HCT116 (cell line): ENCODE data around the gene AFTPH. TPM values are rescaled to one million over a fixed set of nuclear protein-coding genes. Genes with fewer than 3 reads are reported as not detected.

Source experiments
- ATAC-seq: fragments of 200-7000 bp; cut with Tn5 transposase; 2 replicates; pipeline ENCODE4 v1.9.1; 2020; ENCODE audit warnings: mild to moderate bottlenecking, moderate library complexity
- BruUV-seq: library from RNA; stranded (reverse); fragments of 400-500 nt; replicated peaks from 2 replicates; lab custom pipeline; 2021; lab: Mats Ljungman, UMichigan
- CTCF ChIA-PET: fragments of 300-600 bp; sonication (Branson Sonifier 250); formaldehyde crosslinking; loops from one replicate; lab custom pipeline; 2021; ENCODE audit warnings: antibody characterized with exemption; lab: Charles Lee
- POLR2A ChIA-PET: fragments of 300-600, 350-600 bp; sonication (Branson Sonifier 250); formaldehyde crosslinking; loops from one replicate; lab custom pipeline; 2021; ENCODE audit warnings: antibody characterized with exemption; lab: Charles Lee
- RAD21 ChIA-PET, 2 experiments: fragments of 300-600 bp; sonication (Branson Sonifier 250); formaldehyde crosslinking; loops; one replicate each; lab custom pipeline; 2023; ENCODE audit warnings: low total read pairs in 2 of 2; ENCODE audit not compliant: uncharacterized antibody in 2 of 2, unreplicated experiment in 2 of 2, low non-redundant PET in 1 of 2; lab: Charles Lee
- DNase-seq: peaks from one replicate; pipeline ENCODE4 v3.0.0-alpha.2; 2010; ENCODE audit warnings: low read depth, low spot score
- H2AFZ ChIP-seq: fragments of 200-600 bp; shearing (Covaris generic), sonication (generic); 2 replicates; pipeline ENCODE4 v1.6.1; 2017; ENCODE audit warnings: low read depth, mixed run types, mixed read lengths, antibody characterized with exemption, low read length; ENCODE audit not compliant: poor library complexity, severe bottlenecking
- H3K27ac ChIP-seq: 2 replicates; pipeline ENCODE4 v1.5.1; 2012; ENCODE audit warnings: low read depth, low read length
- H3K27me3 ChIP-seq: fragments of 200-600 bp; sonication (generic); 2 replicates; pipeline ENCODE4 v1.6.1; 2016; ENCODE audit warnings: mixed run types, low read length, mixed read lengths; ENCODE audit not compliant: insufficient read depth
- H3K36me3 ChIP-seq, 2 experiments: fragments of 200-500 bp in 1 of 2; fragments of 200-600 bp in 1 of 2; sonication (Bioruptor generic) in 1 of 2; sonication (generic) in 1 of 2; 2 replicates each; pipeline versions ENCODE4 v1.5.1 to v1.6.1; 2014 to 2016; ENCODE audit warnings: low read length in 2 of 2, inconsistent platforms in 1 of 2, mixed read lengths in 1 of 2, mixed run types in 1 of 2; ENCODE audit not compliant: insufficient read depth in 2 of 2, control insufficient read depth in 1 of 2
- H3K4me1 ChIP-seq, 2 experiments: fragments of 200-600 bp in 1 of 2; sonication (generic) in 1 of 2; 2 replicates each; pipeline versions ENCODE4 v1.5.1 to v1.6.1; 2012 to 2017; ENCODE audit warnings: low read length in 2 of 2, inconsistent platforms in 1 of 2, mild to moderate bottlenecking in 1 of 2, mixed read lengths in 1 of 2, mixed run types in 1 of 2, moderate library complexity in 1 of 2; ENCODE audit not compliant: insufficient read depth in 2 of 2, control insufficient read depth in 1 of 2
- H3K4me2 ChIP-seq: fragments of 200-600 bp; sonication (generic); 2 replicates; pipeline ENCODE4 v1.6.1; 2017; ENCODE audit warnings: mixed run types, low read length, mixed read lengths
- H3K4me3 ChIP-seq, 2 experiments: fragments of 200-600 bp in 1 of 2; sonication (generic) in 1 of 2; replicated peaks in 1 of 2; 2 replicates each; pipeline ENCODE4 v1.5.1; 2011 to 2016; ENCODE audit warnings: low read length in 2 of 2, control low read depth in 1 of 2, low read depth in 1 of 2, mild to moderate bottlenecking in 1 of 2, mixed read lengths in 1 of 2, mixed run types in 1 of 2
- H3K79me2 ChIP-seq: fragments of 200-600 bp; sonication (generic); 2 replicates; pipeline ENCODE4 v1.6.1; 2017; ENCODE audit warnings: mild to moderate bottlenecking, mixed run types, low read length, moderate library complexity, mixed read lengths; ENCODE audit not compliant: insufficient read depth
- H3K9ac ChIP-seq: fragments of 200-600 bp; sonication (generic); 2 replicates; pipeline ENCODE4 v1.6.1; 2016; ENCODE audit warnings: low read length, mixed read lengths
- H3K9me2 ChIP-seq: fragments of 200-600 bp; sonication (generic), shearing (Covaris generic); 2 replicates; pipeline ENCODE4 v1.6.1; 2017; ENCODE audit warnings: mixed run types, mild to moderate bottlenecking, moderate library complexity; ENCODE audit not compliant: insufficient read depth
- H3K9me3 ChIP-seq, 2 experiments: fragments of 200-500 bp in 1 of 2; fragments of 200-600 bp in 1 of 2; sonication (Bioruptor generic) in 1 of 2; sonication (generic) in 1 of 2; 2 replicates each; pipeline ENCODE4 v1.6.1; 2014 to 2017; ENCODE audit warnings: low read length in 2 of 2, mixed read lengths in 2 of 2, inconsistent platforms in 1 of 2, low read depth in 1 of 2, mild to moderate bottlenecking in 1 of 2, mixed run types in 1 of 2, moderate library complexity in 1 of 2; ENCODE audit not compliant: control insufficient read depth in 1 of 2, insufficient read depth in 1 of 2
- H4K20me1 ChIP-seq: fragments of 200-600 bp; sonication (generic), shearing (Covaris generic); 2 replicates; pipeline ENCODE4 v1.6.1; 2017; ENCODE audit warnings: mixed run types, mild to moderate bottlenecking, moderate library complexity; ENCODE audit not compliant: insufficient read depth
- CBX3 ChIP-seq: IDR thresholded peaks from 2 replicates; pipeline ENCODE4 v1.6.1; 2012; ENCODE audit warnings: low read depth
- CEBPB ChIP-seq: IDR thresholded peaks from 2 replicates; pipeline ENCODE4 v1.6.1; 2012; ENCODE audit warnings: low read depth
- CTCF ChIP-seq, 3 experiments: fragments of 200-600 bp in 1 of 3; sonication (generic) in 1 of 3; IDR thresholded peaks in 2 of 3; conservative IDR thresholded peaks in 1 of 3; 2 replicates each; pipeline ENCODE4 v1.5.1; 2012 to 2017; ENCODE audit warnings: low read depth in 2 of 3, low read length in 2 of 3, antibody characterized with exemption in 1 of 3, borderline replicate concordance in 1 of 3, control low read depth in 1 of 3, mild to moderate bottlenecking in 1 of 3, mixed read lengths in 1 of 3, mixed run types in 1 of 3, moderate library complexity in 1 of 3; ENCODE audit not compliant: insufficient read depth in 1 of 3
- ELF1 ChIP-seq: IDR thresholded peaks from 2 replicates; pipeline ENCODE4 v1.6.1; 2012; ENCODE audit warnings: low read depth, borderline replicate concordance
- EZH2 ChIP-seq: fragments of 200-600 bp; sonication (generic); IDR thresholded peaks from 2 replicates; pipeline ENCODE4 v1.6.1; 2017; ENCODE audit warnings: antibody characterized with exemption, mixed run types
- EZH2phosphoT487 ChIP-seq: fragments of 200-600 bp; IDR thresholded peaks from 2 replicates; pipeline ENCODE4 v1.6.1; 2018; ENCODE audit warnings: antibody characterized with exemption, borderline replicate concordance
- FOSL1 ChIP-seq: IDR thresholded peaks from 2 replicates; pipeline ENCODE4 v1.6.1; 2012; ENCODE audit warnings: low read depth
- JUND ChIP-seq: IDR thresholded peaks from 2 replicates; pipeline ENCODE4 v1.6.1; 2012
- POLR2A ChIP-seq: IDR thresholded peaks from 2 replicates; pipeline ENCODE4 v1.7.0; 2011; ENCODE audit warnings: borderline replicate concordance; ENCODE audit not compliant: insufficient read depth, insufficient read length; ENCODE audit errors: extremely low read depth
- RAD21 ChIP-seq: IDR thresholded peaks from 2 replicates; pipeline ENCODE4 v1.6.1; 2012; ENCODE audit warnings: low read depth, mild to moderate bottlenecking
- SP1 ChIP-seq: IDR thresholded peaks from 2 replicates; pipeline ENCODE4 v1.6.1; 2012; ENCODE audit warnings: low read depth
- SRF ChIP-seq: IDR thresholded peaks from 2 replicates; pipeline ENCODE4 v1.6.1; 2012; ENCODE audit warnings: low read depth
- TCF7L2 ChIP-seq: IDR thresholded peaks from 2 replicates; pipeline ENCODE4 v1.7.0; 2011; ENCODE audit warnings: borderline replicate concordance, inconsistent platforms; ENCODE audit not compliant: insufficient read depth, insufficient read length; ENCODE audit errors: extremely low read depth
- YY1 ChIP-seq: IDR thresholded peaks from 2 replicates; pipeline ENCODE4 v1.6.1; 2011; ENCODE audit warnings: low read length, low read depth, moderate library complexity, mild to moderate bottlenecking; ENCODE audit not compliant: insufficient replicate concordance; ENCODE audit errors: extremely low read depth
- ZBTB33 ChIP-seq: IDR thresholded peaks from 2 replicates; pipeline ENCODE4 v1.6.1; 2011; ENCODE audit warnings: mild to moderate bottlenecking, low read length, moderate library complexity; ENCODE audit not compliant: insufficient replicate concordance; ENCODE audit errors: extremely low read depth
- ZNF274 ChIP-seq: fragments of 200-500 bp; sonication (Bioruptor generic); IDR thresholded peaks from 2 replicates; pipeline ENCODE4 v1.6.1; 2014; ENCODE audit warnings: mild to moderate bottlenecking, low read depth, low read length, inconsistent platforms
- intact Hi-C: fragments of 100-400 bp; cut with micrococcal nuclease; formaldehyde crosslinking; loops from 2 replicates; pipeline ENCODE4 v1.10.0; 2022
- total RNA-seq: library from RNA; stranded (reverse); gene quantifications from one replicate; pipeline ENCODE4 v1.2.1, GENCODE V29; 2021; ENCODE audit not compliant: unreplicated experiment

AFTPH gene
- total RNA-seq, 1 experiment from 2014 or later = 23.6 TPM

- TF ChIP-seq ELF1 = no peak
These were observed 67.1 kb downstream of the AFTPH start (continued) for GRCh38 chr2:64591188-64591587.

- Histone ChIP-seq H3K4me2 (no peak overlapping the region), H4K20me1 (no peaks in the 10 kb centered on the region), H3K27me3 (no peaks in the 10 kb centered on the region), H3K4me1 (no peaks in the 10 kb centered on the region; a peak in 1 of 4 replicates), H3K79me2 (no peaks in the 10 kb centered on the region), H3K4me3 (no peak overlapping the region), H3K9me2 (no peaks in the 10 kb centered on the region), H2AFZ (no peak overlapping the region), H3K27ac (no peak overlapping the region), H3K9me3 (no peaks in the 10 kb centered on the region), H3K36me3 (peaks cover 0 to 8% of the 10 kb centered on the region in 2 experiments; a peak in 3 of 4 replicates), H3K9ac (no peak overlapping the region)
- ATAC-seq = no peak
- no TSS peak for BruUV-seq
- RAD21 ChIA-PET = no interaction called here
- intact Hi-C loops = no loop called here
- CTCF ChIA-PET = no interaction called here
- DNase-seq = no peak
- POLR2A ChIA-PET = no interaction called here
- no peak for TF ChIP-seq CBX3
- TF ChIP-seq SRF = no peak
- no peak for TF ChIP-seq ZBTB33
- no peak for TF ChIP-seq TCF7L2
- TF ChIP-seq EZH2 = no peak
- no peak for TF ChIP-seq CEBPB
- no peak for TF ChIP-seq JUND
- TF ChIP-seq POLR2A = no peak
- no peak for TF ChIP-seq CTCF (IDR thresholded peaks at IDR 0.05 in 2 of 3, conservative IDR thresholded peaks at IDR 0.05 in 1 of 3; ENCODE audit: borderline replicate concordance in 1 of 3, insufficient read depth in 1 of 3, low read depth in 2 of 3, low read length in 2 of 3)
- TF ChIP-seq FOSL1 = no peak
- no peak for TF ChIP-seq EZH2phosphoT487
- TF ChIP-seq ZNF274 = no peak
- no peak for TF ChIP-seq YY1
- no peak for TF ChIP-seq SP1
- no peak for TF ChIP-seq RAD21
These were observed 69.0 kb downstream of the AFTPH start for GRCh38 chr2:64593035-64593655.
